Natural killer cell treated with Interleukin-12 subunit alpha and Interleukin-12 subunit beta and Interleukin-15 and Interleukin-18, amount 100 ng/mL, for 72 hours (primary cell): ENCODE measurements around the gene LRIT1. TPM values are rescaled to one million over a fixed set of nuclear protein-coding genes. Genes with fewer than 3 reads are reported as not detected.

Source experiments
- ATAC-seq, 2 donors: fragments of 150-1000 bp; cut with Tn5 transposase in 1 of 2; sonication (Bioruptor Pico), chemical (Tn5 transposase) in 1 of 2; 2 replicates each; pipeline ENCODE4 v1.10.0; 2021
- DNase-seq: peaks from one replicate; pipeline ENCODE4 v3.0.0; 2022; ENCODE audit warnings: low spot score
- H3K27ac Mint-ChIP-seq, 2 donors: 1 replicate in 1 of 2; 2 replicates in 1 of 2; pipeline ENCODE4 v1.8.0; 2022; ENCODE audit warnings: mixed read lengths in 2 of 2, mild to moderate bottlenecking in 1 of 2, moderate library complexity in 1 of 2
- H3K27me3 Mint-ChIP-seq, 2 donors: 1 replicate in 1 of 2; 2 replicates in 1 of 2; pipeline ENCODE4 v1.8.0; 2022; ENCODE audit warnings: mixed read lengths in 2 of 2
- H3K36me3 Mint-ChIP-seq: one replicate; pipeline ENCODE4 v1.8.0; 2022; ENCODE audit warnings: mixed read lengths
- H3K4me1 Mint-ChIP-seq, 2 donors: 1 replicate in 1 of 2; 2 replicates in 1 of 2; pipeline ENCODE4 v1.8.0; 2022; ENCODE audit warnings: low read depth in 2 of 2, mixed read lengths in 2 of 2, mild to moderate bottlenecking in 1 of 2
- H3K4me3 Mint-ChIP-seq: one replicate; pipeline ENCODE4 v1.8.0; 2022; ENCODE audit warnings: mixed read lengths
- H3K9me3 Mint-ChIP-seq: 2 replicates; pipeline ENCODE4 v1.8.0; 2022; ENCODE audit warnings: mixed read lengths
- total RNA-seq, 2 donors: library from RNA; stranded (reverse); gene quantifications; one replicate each; pipeline ENCODE4 v1.2.3, GENCODE V29; 2022

LRIT1 gene
- total RNA-seq, 2 donors from 2014 or later = not detected

GRCh38 chr10:84262190-84262956 lies 21.0 kb upstream of the LRIT1 start:
- no peaks in the 10 kb centered on the region for H3K9me3 Mint-ChIP-seq
- DNase-seq (no peak), ATAC-seq (no peak)
- no peak overlapping the region for H3K4me3 Mint-ChIP-seq
- peaks cover 6 to 16% of the 10 kb centered on the region in 2 donors for H3K4me1 Mint-ChIP-seq
- no peaks in the 10 kb centered on the region for H3K36me3 Mint-ChIP-seq
- peaks cover 13 to 42% of the 10 kb centered on the region in 2 donors for H3K27me3 Mint-ChIP-seq
- no peak overlapping the region for H3K27ac Mint-ChIP-seq

GRCh38 chr10:84261236-84261915 lies 20.0 kb upstream of the LRIT1 start:
- no peak overlapping the region for H3K4me3 Mint-ChIP-seq

GRCh38 chr10:84258034-84258695 lies 16.8 kb upstream of the LRIT1 start:
- Mint-ChIP-seq H3K27me3 (peaks cover 13 to 35% of the 10 kb centered on the region in 2 donors), H3K4me3 (no peak overlapping the region), H3K9me3 (no peaks in the 10 kb centered on the region), H3K36me3 (no peaks in the 10 kb centered on the region), H3K27ac (no peak overlapping the region), H3K4me1 (peaks cover 0 to 5% of the 10 kb centered on the region in 2 donors)
- no peak for DNase-seq
- no peak for ATAC-seq

More at GRCh38 chr10:84261236-84261915, 20.0 kb upstream of the LRIT1 start:
- Mint-ChIP-seq H3K4me1 (peaks cover 3 to 12% of the 10 kb centered on the region in 2 donors), H3K9me3 (no peaks in the 10 kb centered on the region), H3K27ac (no peak overlapping the region), H3K27me3 (peaks cover 17 to 42% of the 10 kb centered on the region in 2 donors), H3K36me3 (no peaks in the 10 kb centered on the region)
- ATAC-seq = no peak
- DNase-seq = no peak

DNA sequence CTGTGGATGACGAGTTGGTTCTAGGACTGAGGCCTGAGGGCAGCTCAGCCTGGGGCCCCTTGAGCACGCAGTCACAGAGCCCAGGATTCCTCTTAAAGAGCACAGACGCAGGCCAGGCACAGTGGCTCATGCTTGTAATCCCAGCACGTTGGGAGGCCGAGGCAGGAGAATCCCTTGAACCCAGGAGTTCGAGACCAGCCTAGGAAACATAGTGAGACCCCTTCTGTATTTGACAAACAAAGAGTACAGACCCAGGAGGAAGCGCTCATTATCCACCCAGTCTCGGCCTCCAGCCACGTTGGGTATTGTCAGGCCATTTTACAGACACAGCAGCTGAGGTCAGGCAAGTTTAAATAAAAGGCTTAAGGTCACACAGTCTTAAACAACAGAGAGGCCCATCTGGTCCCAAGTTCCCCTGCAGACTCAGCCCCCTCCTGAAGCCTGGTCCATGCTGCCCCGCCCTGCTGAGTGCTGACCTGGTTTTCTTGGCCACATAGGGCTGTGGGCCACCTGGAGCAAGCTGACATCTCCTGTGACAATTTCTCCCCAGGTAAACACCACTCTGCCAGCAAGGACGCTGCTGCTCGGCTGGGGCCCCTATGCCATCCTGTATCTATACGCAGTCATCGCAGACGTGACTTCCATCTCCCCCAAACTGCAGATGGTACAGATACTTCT lies 16.1 kb upstream of the LRIT1 start:
- Mint-ChIP-seq H3K9me3 (no peaks in the 10 kb centered on the region), H3K27ac (no peak overlapping the region), H3K4me3 (no peak overlapping the region), H3K36me3 (no peaks in the 10 kb centered on the region), H3K27me3 (peaks cover 13 to 28% of the 10 kb centered on the region in 2 donors), H3K4me1 (peaks cover 0 to 5% of the 10 kb centered on the region in 2 donors)
- ATAC-seq (no peak), DNase-seq (no peak)

GRCh38 chr10:84256510-84257342 lies 15.4 kb upstream of the LRIT1 start:
- peak; percentile 64 for ATAC-seq

DNA sequence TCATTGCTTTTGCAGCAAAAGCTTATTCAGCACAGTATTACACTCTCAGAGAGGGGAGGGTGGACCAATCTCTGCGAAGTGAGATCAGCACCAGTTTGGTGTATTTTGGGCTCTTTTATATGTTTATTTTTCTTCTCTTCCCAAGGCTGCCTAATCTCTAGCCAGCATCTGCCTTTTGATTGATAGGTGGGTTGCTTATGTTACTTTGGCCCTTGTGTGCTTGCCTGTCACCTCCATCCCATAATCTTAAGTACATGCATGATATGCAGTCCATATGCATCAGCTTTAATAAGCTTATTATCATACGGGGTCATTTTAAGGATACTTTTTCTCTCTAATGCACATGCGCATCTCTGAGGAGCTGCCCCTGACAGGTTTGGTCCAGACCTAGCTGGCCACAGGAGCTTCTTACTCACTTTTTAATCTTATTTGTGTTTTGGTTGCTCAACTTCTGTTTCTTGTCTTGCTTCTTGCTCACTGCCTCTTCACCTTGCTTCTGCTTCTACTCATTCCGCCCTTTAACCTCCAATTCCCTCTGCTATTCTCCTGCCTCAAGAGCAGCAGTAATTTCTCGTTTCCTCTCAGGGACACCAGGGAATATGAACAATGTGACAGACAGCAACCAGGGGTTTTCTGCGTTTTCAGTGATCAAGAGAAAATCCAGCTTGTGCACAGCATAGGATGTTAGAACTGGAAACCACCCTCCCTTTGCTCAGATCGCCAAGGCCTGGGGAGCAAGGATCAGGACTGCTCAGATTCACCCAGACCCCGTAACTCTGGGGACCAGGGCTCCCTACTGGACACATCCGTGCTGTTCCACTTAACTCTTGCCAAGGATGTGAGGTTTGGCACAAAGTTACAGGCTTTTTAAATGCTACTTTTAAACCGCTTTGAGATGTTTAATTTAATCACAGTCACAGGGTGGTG lies 13.5 kb upstream of the LRIT1 start:
- DNase-seq (no peak), ATAC-seq (no peak)
- Mint-ChIP-seq H3K4me1 (peaks cover 0 to 5% of the 10 kb centered on the region in 2 donors), H3K9me3 (no peaks in the 10 kb centered on the region), H3K27ac (no peak overlapping the region), H3K4me3 (no peak overlapping the region), H3K27me3 (peaks cover 11 to 24% of the 10 kb centered on the region in 2 donors), H3K36me3 (no peaks in the 10 kb centered on the region)

More at GRCh38 chr10:84256510-84257342, 15.4 kb upstream of the LRIT1 start:
- no peak for DNase-seq
- H3K27me3 Mint-ChIP-seq = peaks cover 13 to 24% of the 10 kb centered on the region in 2 donors
- H3K27ac Mint-ChIP-seq = no peak overlapping the region
- H3K36me3 Mint-ChIP-seq = no peaks in the 10 kb centered on the region
- no peak overlapping the region for H3K4me3 Mint-ChIP-seq
- no peaks in the 10 kb centered on the region for H3K9me3 Mint-ChIP-seq
- H3K4me1 Mint-ChIP-seq = peaks cover 0 to 5% of the 10 kb centered on the region in 2 donors

- Mint-ChIP-seq H3K9me3 (no peaks in the 10 kb centered on the region), H3K27me3 (peaks cover 0 to 8% of the 10 kb centered on the region in 2 donors), H3K4me3 (no peak overlapping the region), H3K36me3 (no peaks in the 10 kb centered on the region), H3K4me1 (no peaks in the 10 kb centered on the region), H3K27ac (no peak overlapping the region)
- no peak for ATAC-seq
- DNase-seq = no peak
Observed at GRCh38 chr10:84248794-84249193, 7.4 kb upstream of the LRIT1 start.

- no peaks in the 10 kb centered on the region for H3K36me3 Mint-ChIP-seq
- no peak overlapping the region for H3K27ac Mint-ChIP-seq
- DNase-seq (no peak), ATAC-seq (no peak)
- peaks cover 0 to 7% of the 10 kb centered on the region in 2 donors for H3K27me3 Mint-ChIP-seq
- no peaks in the 10 kb centered on the region for H3K9me3 Mint-ChIP-seq
- no peak overlapping the region for H3K4me3 Mint-ChIP-seq
- no peaks in the 10 kb centered on the region for H3K4me1 Mint-ChIP-seq
Observed at GRCh38 chr10:84247496-84247895, 6.2 kb upstream of the LRIT1 start.

DNA sequence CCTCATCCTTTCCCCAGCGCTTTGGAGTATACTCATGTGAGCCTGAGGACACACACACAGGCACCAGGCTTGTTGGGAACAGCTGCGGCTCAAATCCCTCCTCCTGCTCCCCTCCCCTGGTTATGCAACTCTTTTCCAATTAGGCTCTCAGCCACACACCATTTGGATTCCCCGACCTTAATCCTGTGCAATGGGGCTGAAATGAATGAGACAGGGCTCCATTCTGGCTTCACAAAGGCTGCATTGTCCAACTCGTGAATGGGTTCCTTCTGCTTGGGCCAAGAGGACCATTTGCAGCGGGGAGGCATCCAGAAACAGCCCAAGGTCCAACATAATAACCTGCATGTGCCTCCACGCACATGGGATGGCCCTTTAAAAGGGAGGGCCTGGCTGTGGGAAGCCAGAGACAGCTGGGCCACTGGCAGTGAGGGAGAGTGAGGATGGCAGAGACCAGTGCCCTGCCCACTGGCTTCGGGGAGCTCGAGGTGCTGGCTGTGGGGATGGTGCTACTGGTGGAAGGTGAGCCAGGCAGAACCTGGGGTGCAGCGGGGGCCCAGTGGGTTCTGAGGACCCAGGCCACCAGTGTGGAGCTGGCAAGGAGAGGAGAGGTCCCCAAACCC lies 3.4 kb upstream of the LRIT1 start, which contains the start of gene RGR:
Gene RGR, plus strand, starts transcription at position 403 of the 620 bp plus-strand sequence. Its CDS starts 38 bp downstream, at position 441.
- peak in 1 of 2 donors; percentile 4 for ATAC-seq
- H3K36me3 Mint-ChIP-seq = no peaks in the 10 kb centered on the region
- no peak within 1 kb of the TSS for H3K27ac Mint-ChIP-seq
- no peaks in the 10 kb centered on the region for H3K4me1 Mint-ChIP-seq
- no peak for DNase-seq
- H3K9me3 Mint-ChIP-seq = no peaks in the 10 kb centered on the region
- H3K27me3 Mint-ChIP-seq = peaks cover 6 to 9% of the 10 kb centered on the region in 2 donors
- H3K4me3 Mint-ChIP-seq = no peak within 1 kb of the TSS

GRCh38 chr10:84243759-84244158 lies 2.4 kb upstream of the LRIT1 start:
- no peaks in the 10 kb centered on the region for H3K9me3 Mint-ChIP-seq
- no peaks in the 10 kb centered on the region for H3K4me1 Mint-ChIP-seq
- no peak overlapping the region for H3K27ac Mint-ChIP-seq
- ATAC-seq (no peak), DNase-seq (no peak)
- no peaks in the 10 kb centered on the region for H3K36me3 Mint-ChIP-seq
- H3K27me3 Mint-ChIP-seq = peaks cover 12 to 13% of the 10 kb centered on the region in 2 donors
- H3K4me3 Mint-ChIP-seq = no peak overlapping the region

DNA sequence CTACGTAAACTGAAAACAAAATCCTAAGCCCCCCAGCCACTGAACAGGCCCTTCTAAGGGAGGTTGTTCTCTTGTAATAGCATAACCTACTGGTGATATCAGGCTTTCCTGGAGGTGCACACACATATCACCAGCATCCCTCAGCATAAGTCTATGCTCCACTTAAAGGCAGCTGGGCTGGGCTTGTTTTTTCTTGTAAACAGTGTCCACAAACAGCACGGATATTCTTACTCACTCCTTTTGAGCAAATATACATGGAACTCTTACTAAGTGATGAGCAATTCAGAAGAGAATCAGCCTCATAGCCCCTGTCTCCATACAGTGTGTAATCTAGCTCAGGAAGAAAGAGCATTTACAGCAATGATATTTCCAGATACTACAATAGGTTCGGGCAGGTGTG lies 2.4 kb downstream of the LRIT1 start:
- DNase-seq (no peak), ATAC-seq (no peak)
- H3K4me3 Mint-ChIP-seq = no peak overlapping the region
- H3K36me3 Mint-ChIP-seq = no peaks in the 10 kb centered on the region
- H3K27me3 Mint-ChIP-seq = peaks cover 19 to 20% of the 10 kb centered on the region in 2 donors
- no peaks in the 10 kb centered on the region for H3K4me1 Mint-ChIP-seq
- H3K9me3 Mint-ChIP-seq = no peaks in the 10 kb centered on the region
- no peak overlapping the region for H3K27ac Mint-ChIP-seq
